GM12878 (cell line): ENCODE data around the gene L3MBTL1. TPM values are rescaled to one million over a fixed set of nuclear protein-coding genes. Genes with fewer than 3 reads are reported as not detected.

ENCODE experiments used
- MYC ChIP-seq: IDR thresholded peaks from 2 replicates; pipeline ENCODE4 v1.6.1; 2011; ENCODE audit warnings: mild to moderate bottlenecking, low read length, moderate library complexity, inconsistent platforms; ENCODE audit not compliant: insufficient read depth, insufficient replicate concordance, insufficient read length, severe bottlenecking
- PML ChIP-seq: IDR thresholded peaks from 2 replicates; pipeline ENCODE4 v1.6.1; 2012; ENCODE audit warnings: low read length, inconsistent platforms
- SMAD1 ChIP-seq: fragments of 450-650 bp; IDR thresholded peaks from 2 replicates; pipeline ENCODE4 v1.6.1; 2018; ENCODE audit warnings: mild to moderate bottlenecking, low read depth; ENCODE audit not compliant: partially characterized antibody
- SP1 ChIP-seq: IDR thresholded peaks from one replicate; pipeline ENCODE4 v1.6.1; 2011; ENCODE audit warnings: low read depth, low read length
- SPI1 ChIP-seq: IDR thresholded peaks from 2 replicates; pipeline ENCODE4 v1.6.1; 2011; ENCODE audit warnings: low read depth, mild to moderate bottlenecking, low read length, moderate library complexity, borderline replicate concordance; ENCODE audit not compliant: insufficient read depth
- USF1 ChIP-seq: IDR thresholded peaks from 2 replicates; pipeline ENCODE4 v1.6.1; 2011; ENCODE audit warnings: borderline replicate concordance, low read depth, mild to moderate bottlenecking, moderate library complexity, mixed read lengths, low read length; ENCODE audit not compliant: insufficient read depth; ENCODE audit errors: extremely low read length
- USF2 ChIP-seq: IDR thresholded peaks from 2 replicates; pipeline ENCODE4 v1.6.1; 2011; ENCODE audit warnings: low read depth, low read length, improper control_type of control experiment, borderline replicate concordance
- YY1 ChIP-seq: IDR thresholded peaks from 2 replicates; pipeline ENCODE4 v1.6.1; 2011; ENCODE audit warnings: low read depth, mild to moderate bottlenecking, low read length
- polyA plus RNA-seq, 11 experiments: library from polyadenylated mRNA; depleted of rRNA in 4 of 11; unstranded in 6 of 11; stranded (reverse) in 5 of 11; fragments of >200 nt; fragmentation: Nextera tagmentation in 4 of 11; fragmentation: Illumina TruSeq in 1 of 11; extraction: Ambion mirVana in 4 of 11; extraction: Trizol in 1 of 11; gene quantifications; 1 replicate in 1 of 11; 2 replicates in 10 of 11; pipeline versions ENCODE4 v1.2.1 to v1.2.3, GENCODE V29; 2011 to 2016; ENCODE audit warnings: inconsistent platforms in 2 of 11, missing spikeins in 2 of 11, low read depth in 1 of 11
- small RNA-seq: library from RNA; depleted of rRNA; stranded (forward); fragments of <200 nt; gene quantifications from one replicate; pipeline ENCODE3, GENCODE V24; 2014
- total RNA-seq, 4 experiments: library from RNA; depleted of rRNA in 3 of 4; stranded (reverse); fragments of >200 nt in 3 of 4; fragmentation: Illumina TruSeq in 1 of 4; extraction: Trizol in 1 of 4; gene quantifications; 2 replicates each; pipeline versions ENCODE4 v1.2.1 to v1.2.3, GENCODE V29; 2013 to 2021
- TF ChIP-seq, protein P1 (sequence below): fragments of 450-650 bp; IDR thresholded peaks from 2 replicates; pipeline ENCODE4 v1.6.1; 2017; ENCODE audit warnings: antibody characterized with exemption, mild to moderate bottlenecking, moderate library complexity

Gene L3MBTL1
- total and polyA plus RNA-seq, 10 of the 15 experiments (the other 5 are each of a cell fraction or from before 2014, with no cell fraction given): 0.56 to 6.6 (median 3.9) TPM

- TF ChIP-seq, protein P1, sequence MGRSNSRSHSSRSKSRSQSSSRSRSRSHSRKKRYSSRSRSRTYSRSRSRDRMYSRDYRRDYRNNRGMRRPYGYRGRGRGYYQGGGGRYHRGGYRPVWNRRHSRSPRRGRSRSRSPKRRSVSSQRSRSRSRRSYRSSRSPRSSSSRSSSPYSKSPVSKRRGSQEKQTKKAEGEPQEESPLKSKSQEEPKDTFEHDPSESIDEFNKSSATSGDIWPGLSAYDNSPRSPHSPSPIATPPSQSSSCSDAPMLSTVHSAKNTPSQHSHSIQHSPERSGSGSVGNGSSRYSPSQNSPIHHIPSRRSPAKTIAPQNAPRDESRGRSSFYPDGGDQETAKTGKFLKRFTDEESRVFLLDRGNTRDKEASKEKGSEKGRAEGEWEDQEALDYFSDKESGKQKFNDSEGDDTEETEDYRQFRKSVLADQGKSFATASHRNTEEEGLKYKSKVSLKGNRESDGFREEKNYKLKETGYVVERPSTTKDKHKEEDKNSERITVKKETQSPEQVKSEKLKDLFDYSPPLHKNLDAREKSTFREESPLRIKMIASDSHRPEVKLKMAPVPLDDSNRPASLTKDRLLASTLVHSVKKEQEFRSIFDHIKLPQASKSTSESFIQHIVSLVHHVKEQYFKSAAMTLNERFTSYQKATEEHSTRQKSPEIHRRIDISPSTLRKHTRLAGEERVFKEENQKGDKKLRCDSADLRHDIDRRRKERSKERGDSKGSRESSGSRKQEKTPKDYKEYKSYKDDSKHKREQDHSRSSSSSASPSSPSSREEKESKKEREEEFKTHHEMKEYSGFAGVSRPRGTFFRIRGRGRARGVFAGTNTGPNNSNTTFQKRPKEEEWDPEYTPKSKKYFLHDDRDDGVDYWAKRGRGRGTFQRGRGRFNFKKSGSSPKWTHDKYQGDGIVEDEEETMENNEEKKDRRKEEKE: peak; percentile 93
- no peak for TF ChIP-seq MYC
- 0 out of 2 replicates have a peak, but pooled peaks have one; percentile 38 for TF ChIP-seq YY1
- no peak for TF ChIP-seq SMAD1
- TF ChIP-seq SPI1: no peak
- TF ChIP-seq SP1: peak; percentile 37
- TF ChIP-seq USF2: no peak
- TF ChIP-seq PML: peak; percentile 47
- TF ChIP-seq USF1: no peak
Observed at GRCh38 chr20:43590392-43591303, 83.2 kb downstream of the L3MBTL1 start, which contains the start of gene IFT52 (continued).

Small RNA genes lying within 50 kb of the gene (small RNA-seq; reads per million reads assigned to genes)
- not detected for gene RNU6-1251P

Other genes with a start within 250 kb of the L3MBTL1 start
- 57.2 and 62.9 TPM in 2 replicates for gene SRSF6, start 49.8 kb upstream of the L3MBTL1 start, total RNA-seq (2014; rRNA removed)
- gene SRSF6, start 49.8 kb upstream of the L3MBTL1 start, total RNA-seq (2014; rRNA removed; fragmentation: Illumina TruSeq; extraction: Trizol): 75.9 and 79.8 TPM in 2 replicates
- gene SRSF6, start 49.8 kb upstream of the L3MBTL1 start, total RNA-seq (2021): 158 and 163 TPM in 2 replicates
- 118 and 143 TPM in 2 replicates for gene SRSF6, start 49.8 kb upstream of the L3MBTL1 start, polyA plus RNA-seq (2011; rRNA removed)
- gene SRSF6, start 49.8 kb upstream of the L3MBTL1 start, polyA plus RNA-seq (2014; fragmentation: Illumina TruSeq; extraction: Trizol): 134 and 158 TPM in 2 replicates
- 100 to 1,000 TPM; 100 to 191 TPM for gene SRSF6, start 49.8 kb upstream of the L3MBTL1 start, polyA plus RNA-seq (2014; fragmentation: Nextera tagmentation; extraction: Ambion mirVana)
- gene SRSF6, start 49.8 kb upstream of the L3MBTL1 start, polyA plus RNA-seq (2014; rRNA removed): 86.1 and 94.4 TPM in 2 replicates
- 100 to 1,000 TPM in 1 of 2 experiments, 10 to 100 TPM in 1; 99.7 to 116 TPM for gene SRSF6, start 49.8 kb upstream of the L3MBTL1 start, polyA plus RNA-seq (2016; fragmentation: Nextera tagmentation; extraction: Ambion mirVana)
- gene SGK2, start 51.3 kb downstream of the L3MBTL1 start, total RNA-seq (2014; rRNA removed): 0.11 and 0.96 TPM in 2 replicates
- 0.13 and 0.23 TPM in 2 replicates for gene SGK2, start 51.3 kb downstream of the L3MBTL1 start, total RNA-seq (2014; rRNA removed; fragmentation: Illumina TruSeq; extraction: Trizol)
- gene SGK2, start 51.3 kb downstream of the L3MBTL1 start, total RNA-seq (2021): 0.31 TPM in 1 of 2 replicates, not detected in the other
- gene SGK2, start 51.3 kb downstream of the L3MBTL1 start, polyA plus RNA-seq (2011; rRNA removed): 0.43 and 0.48 TPM in 2 replicates
- 0.22 TPM in 1 of 2 replicates, not detected in the other for gene SGK2, start 51.3 kb downstream of the L3MBTL1 start, polyA plus RNA-seq (2014; fragmentation: Illumina TruSeq; extraction: Trizol)
- gene SGK2, start 51.3 kb downstream of the L3MBTL1 start, polyA plus RNA-seq (2014; fragmentation: Nextera tagmentation; extraction: Ambion mirVana): under 1 TPM in 1 of 2 experiments, not detected in 1; 0.04 TPM
- 0.10 and 0.49 TPM in 2 replicates for gene SGK2, start 51.3 kb downstream of the L3MBTL1 start, polyA plus RNA-seq (2014; rRNA removed)
- gene SGK2, start 51.3 kb downstream of the L3MBTL1 start, polyA plus RNA-seq (2016; fragmentation: Nextera tagmentation; extraction: Ambion mirVana): not detected
- gene IFT52, start 83.2 kb downstream of the L3MBTL1 start, total RNA-seq (2014; rRNA removed): 22.5 and 22.7 TPM in 2 replicates
- 23.3 and 26.0 TPM in 2 replicates for gene IFT52, start 83.2 kb downstream of the L3MBTL1 start, total RNA-seq (2014; rRNA removed; fragmentation: Illumina TruSeq; extraction: Trizol)
- gene IFT52, start 83.2 kb downstream of the L3MBTL1 start, total RNA-seq (2021): 21.2 and 21.9 TPM in 2 replicates
- 27.0 and 28.6 TPM in 2 replicates for gene IFT52, start 83.2 kb downstream of the L3MBTL1 start, polyA plus RNA-seq (2011; rRNA removed)
- 25.3 and 27.0 TPM in 2 replicates for gene IFT52, start 83.2 kb downstream of the L3MBTL1 start, polyA plus RNA-seq (2014; fragmentation: Illumina TruSeq; extraction: Trizol)
- 10 to 100 TPM; 26.7 to 28.2 TPM for gene IFT52, start 83.2 kb downstream of the L3MBTL1 start, polyA plus RNA-seq (2014; fragmentation: Nextera tagmentation; extraction: Ambion mirVana)
- gene IFT52, start 83.2 kb downstream of the L3MBTL1 start, polyA plus RNA-seq (2014; rRNA removed): 17.4 and 18.1 TPM in 2 replicates
- 10 to 100 TPM; 30.4 to 30.5 TPM for gene IFT52, start 83.2 kb downstream of the L3MBTL1 start, polyA plus RNA-seq (2016; fragmentation: Nextera tagmentation; extraction: Ambion mirVana)
- gene MYBL2, start 159.4 kb downstream of the L3MBTL1 start, total RNA-seq (2014; rRNA removed): 108 and 138 TPM in 2 replicates
- gene MYBL2, start 159.4 kb downstream of the L3MBTL1 start, total RNA-seq (2014; rRNA removed; fragmentation: Illumina TruSeq; extraction: Trizol): 50.0 and 63.4 TPM in 2 replicates
- gene MYBL2, start 159.4 kb downstream of the L3MBTL1 start, total RNA-seq (2021): 175 and 184 TPM in 2 replicates
- 15.5 and 30.7 TPM in 2 replicates for gene MYBL2, start 159.4 kb downstream of the L3MBTL1 start, polyA plus RNA-seq (2011; rRNA removed)
- 54.2 and 122 TPM in 2 replicates for gene MYBL2, start 159.4 kb downstream of the L3MBTL1 start, polyA plus RNA-seq (2014; fragmentation: Illumina TruSeq; extraction: Trizol)
- gene MYBL2, start 159.4 kb downstream of the L3MBTL1 start, polyA plus RNA-seq (2014; fragmentation: Nextera tagmentation; extraction: Ambion mirVana): 10 to 100 TPM in 1 of 2 experiments, 1 to 10 TPM in 1; 4.5 to 10.3 TPM
- 85.1 and 106 TPM in 2 replicates for gene MYBL2, start 159.4 kb downstream of the L3MBTL1 start, polyA plus RNA-seq (2014; rRNA removed)
- gene MYBL2, start 159.4 kb downstream of the L3MBTL1 start, polyA plus RNA-seq (2016; fragmentation: Nextera tagmentation; extraction: Ambion mirVana): 100 to 1,000 TPM in 1 of 2 experiments, 10 to 100 TPM in 1; 44.1 to 213 TPM
- 1.5 and 2.1 TPM in 2 replicates for gene GTSF1L, start 219.3 kb downstream of the L3MBTL1 start, total RNA-seq (2014; rRNA removed)
- 1.4 TPM in 2 replicates for gene GTSF1L, start 219.3 kb downstream of the L3MBTL1 start, total RNA-seq (2014; rRNA removed; fragmentation: Illumina TruSeq; extraction: Trizol)
- 0.97 and 0.98 TPM in 2 replicates for gene GTSF1L, start 219.3 kb downstream of the L3MBTL1 start, total RNA-seq (2021)
- 0.82 and 0.95 TPM in 2 replicates for gene GTSF1L, start 219.3 kb downstream of the L3MBTL1 start, polyA plus RNA-seq (2011; rRNA removed)
- 0.62 and 2.4 TPM in 2 replicates for gene GTSF1L, start 219.3 kb downstream of the L3MBTL1 start, polyA plus RNA-seq (2014; fragmentation: Illumina TruSeq; extraction: Trizol)
- 1 to 10 TPM; 1.2 to 1.3 TPM for gene GTSF1L, start 219.3 kb downstream of the L3MBTL1 start, polyA plus RNA-seq (2014; fragmentation: Nextera tagmentation; extraction: Ambion mirVana)
- 1.4 and 1.7 TPM in 2 replicates for gene GTSF1L, start 219.3 kb downstream of the L3MBTL1 start, polyA plus RNA-seq (2014; rRNA removed)
- gene GTSF1L, start 219.3 kb downstream of the L3MBTL1 start, polyA plus RNA-seq (2016; fragmentation: Nextera tagmentation; extraction: Ambion mirVana): under 1 TPM; 0.56 to 1.00 TPM